ENCODE measurements around the gene CYTH4.

Gene CYTH4

GRCh38 chr22:37292641-37293040 lies 10.3 kb downstream of the CYTH4 start:
- no peak for DNase-seq (ENCODE audit: low read depth)
- TF ChIP-seq CTCF (IDR thresholded peaks at IDR 0.05; ENCODE audit: low read depth, low read length): no peak
- TF ChIP-seq MAX (IDR thresholded peaks at IDR 0.05; ENCODE audit: low read depth, low read length): no peak
- no peak for TF ChIP-seq MYC (IDR thresholded peaks at IDR 0.05; ENCODE audit: low read depth, low read length)
- TF ChIP-seq POLR2A (IDR thresholded peaks at IDR 0.05; ENCODE audit: extremely low read depth, insufficient read length): no peak
- H3K4me3 ChIP-seq (ENCODE audit: low read depth, low read length): no peak overlapping the region

GRCh38 chr22:37293172-37293571 lies 10.9 kb downstream of the CYTH4 start:
- TF ChIP-seq CTCF (IDR thresholded peaks at IDR 0.05; ENCODE audit: low read depth, low read length): no peak
- TF ChIP-seq MYC (IDR thresholded peaks at IDR 0.05; ENCODE audit: low read depth, low read length): no peak
- TF ChIP-seq POLR2A (IDR thresholded peaks at IDR 0.05; ENCODE audit: extremely low read depth, insufficient read length): no peak
- no peak for TF ChIP-seq MAX (IDR thresholded peaks at IDR 0.05; ENCODE audit: low read depth, low read length)
- no peak for DNase-seq (ENCODE audit: low read depth)
- no peak overlapping the region for H3K4me3 ChIP-seq (ENCODE audit: low read depth, low read length)

- DNase-seq (ENCODE audit: low read depth): no peak
- TF ChIP-seq MYC (IDR thresholded peaks at IDR 0.05; ENCODE audit: low read depth, low read length): no peak
These were observed 12.4 kb downstream of the CYTH4 start for GRCh38 chr22:37294747-37295146.

GRCh38 chr22:37295213-37295886 lies 13.0 kb downstream of the CYTH4 start:
- TF ChIP-seq POLR2A (IDR thresholded peaks at IDR 0.05; ENCODE audit: extremely low read depth, insufficient read length): no peak
- TF ChIP-seq MYC (IDR thresholded peaks at IDR 0.05; ENCODE audit: low read depth, low read length): no peak
- TF ChIP-seq MAX (IDR thresholded peaks at IDR 0.05; ENCODE audit: low read depth, low read length): no peak
- TF ChIP-seq CTCF (IDR thresholded peaks at IDR 0.05; ENCODE audit: low read depth, low read length): no peak
- peak; percentile 50 for DNase-seq (ENCODE audit: low read depth)
- no peak overlapping the region for H3K4me3 ChIP-seq (ENCODE audit: low read depth, low read length)

More at GRCh38 chr22:37294747-37295146, 12.4 kb downstream of the CYTH4 start:
- H3K4me3 ChIP-seq (ENCODE audit: low read depth, low read length): no peak overlapping the region

- no peak for DNase-seq (ENCODE audit: low read depth)
- H3K4me3 ChIP-seq (ENCODE audit: low read depth, low read length): no peak overlapping the region
- TF ChIP-seq MYC (IDR thresholded peaks at IDR 0.05; ENCODE audit: low read depth, low read length) (no peak), POLR2A (IDR thresholded peaks at IDR 0.05; ENCODE audit: extremely low read depth, insufficient read length) (no peak), MAX (IDR thresholded peaks at IDR 0.05; ENCODE audit: low read depth, low read length) (no peak)
These were observed 13.6 kb downstream of the CYTH4 start for GRCh38 chr22:37295946-37296345.

GRCh38 chr22:37298748-37299495 lies 16.6 kb downstream of the CYTH4 start:
- TF ChIP-seq CTCF (IDR thresholded peaks at IDR 0.05; ENCODE audit: low read depth, low read length) (no peak), MYC (IDR thresholded peaks at IDR 0.05; ENCODE audit: low read depth, low read length) (no peak), MAX (IDR thresholded peaks at IDR 0.05; ENCODE audit: low read depth, low read length) (no peak), POLR2A (IDR thresholded peaks at IDR 0.05; ENCODE audit: extremely low read depth, insufficient read length) (no peak)
- no peak for DNase-seq (ENCODE audit: low read depth)
- H3K4me3 ChIP-seq (ENCODE audit: low read depth, low read length): no peak overlapping the region

Measured in NB4 (cell line).